Activated T-cell treated with anti-CD3 and anti-CD28 coated beads, Interleukin-2, amount 50 U/mL, for 72 hours (primary cell): ENCODE data around the gene RPL3. TPM values are rescaled to one million over a fixed set of nuclear protein-coding genes. Genes with fewer than 3 reads are reported as not detected.

ENCODE experiments used
- ATAC-seq, 2 donors: fragments of 150-1000 bp; cut with Tn5 transposase; replicated peaks in 1 of 2; 2 replicates each; pipeline ENCODE4 v1.10.0; 2021; ENCODE audit warnings: moderate library complexity in 2 of 2, mild to moderate bottlenecking in 1 of 2
- DNase-seq, 2 donors: peaks; one replicate each; pipeline ENCODE4 v3.0.0; 2021 to 2022; ENCODE audit warnings: mixed read lengths in 1 of 2
- H3K27ac Mint-ChIP-seq: one replicate; pipeline ENCODE4 v1.8.0; 2022; ENCODE audit warnings: mild to moderate bottlenecking, moderate library complexity, mixed read lengths
- H3K27me3 Mint-ChIP-seq: one replicate; pipeline ENCODE4 v1.8.0; 2022; ENCODE audit warnings: low read depth, mixed read lengths
- H3K36me3 Mint-ChIP-seq, 2 donors: one replicate each; pipeline ENCODE4 v1.8.0; 2022; ENCODE audit warnings: mixed read lengths in 2 of 2, mild to moderate bottlenecking in 1 of 2; ENCODE audit not compliant: insufficient read depth in 2 of 2
- H3K4me1 Mint-ChIP-seq: one replicate; pipeline ENCODE4 v1.8.0; 2022; ENCODE audit warnings: low read depth, mixed read lengths
- H3K4me3 Mint-ChIP-seq, 2 donors: one replicate each; pipeline ENCODE4 v1.8.0; 2022; ENCODE audit warnings: mild to moderate bottlenecking in 2 of 2, mixed read lengths in 2 of 2, moderate library complexity in 2 of 2
- H3K9me3 Mint-ChIP-seq, 2 donors: one replicate each; pipeline ENCODE4 v1.8.0; 2022; ENCODE audit warnings: mixed read lengths in 2 of 2
- total RNA-seq, 2 donors: library from RNA; stranded (reverse); gene quantifications; one replicate each; pipeline ENCODE4 v1.2.3, GENCODE V29; 2022

Gene RPL3
- total RNA-seq, 2 donors from 2014 or later: 3,380 to 3,455 TPM

- Mint-ChIP-seq H3K4me1 (peaks cover 25% of the 10 kb centered on the region), H3K36me3 (peaks cover 8 to 21% of the 10 kb centered on the region in 2 donors), H3K27me3 (no peaks in the 10 kb centered on the region), H3K4me3 (no peak overlapping the region), H3K27ac (peak overlapping the region; percentile 16), H3K9me3 (no peaks in the 10 kb centered on the region)
- peak in 1 of 2 donors; percentile 35 for DNase-seq
- peak; percentile 1 to 6 for ATAC-seq
Measured at GRCh38 chr22:39309881-39310714, 9.3 kb downstream of the RPL3 start.

GRCh38 chr22:39309364-39309861 is 10.0 kb downstream of the RPL3 start:
- ATAC-seq: peak in 1 of 2 donors; percentile 20
- Mint-ChIP-seq H3K9me3 (no peaks in the 10 kb centered on the region), H3K4me3 (no peak overlapping the region), H3K27ac (no peak overlapping the region), H3K36me3 (peaks cover 4 to 15% of the 10 kb centered on the region in 2 donors), H3K4me1 (peaks cover 25% of the 10 kb centered on the region), H3K27me3 (no peaks in the 10 kb centered on the region)
- peak in 1 of 2 donors; percentile 48 for DNase-seq

- peak overlapping the region; percentile 28 for H3K27ac Mint-ChIP-seq
- H3K4me1 Mint-ChIP-seq: peaks cover 24% of the 10 kb centered on the region
- H3K4me3 Mint-ChIP-seq: no peak overlapping the region
- ATAC-seq (peak in 1 of 2 donors; percentile 5), DNase-seq (peak in 1 of 2 donors; percentile 34)
- no peaks in the 10 kb centered on the region for H3K27me3 Mint-ChIP-seq
- H3K9me3 Mint-ChIP-seq: no peaks in the 10 kb centered on the region
- H3K36me3 Mint-ChIP-seq: peaks cover 4 to 14% of the 10 kb centered on the region in 2 donors
Measured at GRCh38 chr22:39308614-39309363, 10.6 kb downstream of the RPL3 start.

- peaks cover 0 to 2% of the 10 kb centered on the region in 2 donors for H3K36me3 Mint-ChIP-seq
- no peak overlapping the region for H3K4me3 Mint-ChIP-seq
- H3K27ac Mint-ChIP-seq: peak overlapping the region; percentile 0
- DNase-seq (peak; percentile 66), ATAC-seq (peak; percentile 19 to 46)
- no peaks in the 10 kb centered on the region for H3K9me3 Mint-ChIP-seq
- no peaks in the 10 kb centered on the region for H3K27me3 Mint-ChIP-seq
- H3K4me1 Mint-ChIP-seq: peaks cover 16% of the 10 kb centered on the region
Measured at GRCh38 chr22:39306456-39307361, 12.7 kb downstream of the RPL3 start.

GRCh38 chr22:39303892-39304671 is 15.3 kb downstream of the RPL3 start:
- no peak for ATAC-seq
- H3K9me3 Mint-ChIP-seq: no peaks in the 10 kb centered on the region
- DNase-seq: no peak
- no peaks in the 10 kb centered on the region for H3K36me3 Mint-ChIP-seq
- no peak overlapping the region for H3K4me3 Mint-ChIP-seq
- H3K4me1 Mint-ChIP-seq: peaks cover 15% of the 10 kb centered on the region
- H3K27ac Mint-ChIP-seq: no peak overlapping the region
- H3K27me3 Mint-ChIP-seq: peaks cover 20% of the 10 kb centered on the region

DNA sequence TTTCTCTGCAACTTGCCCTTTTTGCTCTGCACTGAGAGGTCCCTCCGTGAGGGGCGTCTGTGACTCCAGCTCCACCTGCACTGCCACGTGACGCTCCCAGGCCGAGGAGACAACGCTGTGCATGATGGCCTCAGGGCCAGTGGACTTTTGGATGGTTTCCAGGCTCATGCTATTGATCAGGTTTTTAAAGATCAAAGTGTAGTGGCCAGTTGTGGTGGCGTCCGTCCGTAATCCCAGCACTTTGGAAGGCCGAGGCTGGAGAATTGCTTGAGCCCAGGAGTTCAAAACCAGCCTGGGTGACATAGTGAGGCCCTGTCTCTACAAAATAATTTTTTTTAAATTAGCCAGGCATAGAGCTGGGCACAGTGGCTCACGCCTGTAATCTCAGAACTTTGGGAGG is 16.1 kb downstream of the RPL3 start:
- H3K4me1 Mint-ChIP-seq: peaks cover 9% of the 10 kb centered on the region
- ATAC-seq (no peak), DNase-seq (no peak)
- H3K27ac Mint-ChIP-seq: no peak overlapping the region
- H3K4me3 Mint-ChIP-seq: no peak overlapping the region
- H3K36me3 Mint-ChIP-seq: no peaks in the 10 kb centered on the region
- peaks cover 21% of the 10 kb centered on the region for H3K27me3 Mint-ChIP-seq
- no peaks in the 10 kb centered on the region for H3K9me3 Mint-ChIP-seq

DNA sequence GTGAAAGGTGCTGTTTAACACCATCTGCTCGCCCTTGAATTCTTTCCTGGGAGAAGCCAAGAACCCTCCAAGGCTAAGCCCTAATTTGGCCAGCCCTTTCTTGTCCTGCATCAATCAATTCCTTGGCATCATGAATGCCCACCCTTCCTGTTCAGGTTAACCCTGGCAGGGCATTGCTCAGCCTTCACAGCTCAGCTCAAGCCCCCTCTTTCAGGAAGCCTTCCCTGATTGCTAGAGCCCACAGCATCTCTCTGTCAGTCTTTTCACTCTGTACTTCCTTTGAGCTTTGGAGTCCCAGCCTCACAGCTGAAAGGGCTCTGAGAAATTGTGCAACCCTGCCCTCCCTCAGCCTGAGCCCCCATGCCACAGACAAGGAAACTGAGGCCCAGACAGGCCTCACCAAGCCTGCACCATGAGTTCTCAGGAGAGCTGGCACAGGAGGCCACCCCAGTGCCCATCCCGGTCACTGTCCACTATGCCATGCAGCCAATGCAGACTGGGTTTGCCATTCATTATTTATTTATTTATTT is 16.9 kb downstream of the RPL3 start:
- Mint-ChIP-seq H3K4me1 (peaks cover 9% of the 10 kb centered on the region), H3K27me3 (peaks cover 28% of the 10 kb centered on the region), H3K27ac (no peak overlapping the region), H3K36me3 (no peaks in the 10 kb centered on the region), H3K9me3 (no peaks in the 10 kb centered on the region), H3K4me3 (no peak overlapping the region)
- DNase-seq: no peak
- ATAC-seq: no peak

DNA sequence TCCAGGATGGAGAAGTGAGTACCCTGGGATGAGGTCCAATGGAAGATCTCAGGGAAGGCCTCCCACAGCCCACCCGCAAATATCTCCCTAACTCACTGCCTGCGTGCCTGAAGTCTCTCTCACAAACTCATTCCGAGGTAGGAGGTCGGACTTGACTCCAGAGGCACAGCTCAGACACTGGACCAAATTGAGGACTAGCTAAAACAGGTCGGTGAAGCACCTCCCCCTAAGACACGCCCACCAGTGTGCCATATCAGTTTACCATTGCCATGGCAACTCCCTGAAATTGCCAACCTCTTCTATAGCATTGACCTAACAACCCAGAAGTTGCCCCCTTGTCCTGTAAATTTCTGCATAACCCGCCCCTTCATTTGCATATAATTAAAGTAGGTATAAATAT is 17.5 kb downstream of the RPL3 start:
- ATAC-seq (no peak), DNase-seq (no peak)
- Mint-ChIP-seq H3K9me3 (no peaks in the 10 kb centered on the region), H3K4me1 (peaks cover 9% of the 10 kb centered on the region), H3K36me3 (no peaks in the 10 kb centered on the region), H3K27ac (no peak overlapping the region), H3K4me3 (no peak overlapping the region), H3K27me3 (peaks cover 28% of the 10 kb centered on the region)

DNA sequence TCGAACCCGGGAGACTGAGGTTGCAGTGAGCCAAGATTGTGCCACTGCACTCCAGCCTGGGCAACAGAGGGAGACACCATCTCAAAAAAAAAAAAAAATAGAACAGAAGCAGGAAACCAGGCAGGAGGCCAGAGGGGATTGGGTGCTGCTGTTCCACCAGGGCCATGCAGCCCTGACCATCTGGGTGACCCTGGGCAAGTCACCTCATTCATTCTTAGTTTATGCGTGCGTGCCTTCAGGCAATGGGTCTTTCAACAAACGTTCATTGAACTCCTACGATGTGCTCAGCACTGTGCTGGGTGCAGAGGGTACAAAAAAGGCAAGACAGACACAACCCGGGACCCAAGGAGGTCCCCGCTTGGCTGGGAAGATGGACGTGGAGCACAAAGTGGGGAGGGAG is 18.3 kb downstream of the RPL3 start:
- no peak overlapping the region for H3K27ac Mint-ChIP-seq

GRCh38 chr22:39300186-39300830 is 19.1 kb downstream of the RPL3 start:
- H3K27ac Mint-ChIP-seq: no peak overlapping the region

More for the DNA sequence above, 18.3 kb downstream of the RPL3 start:
- Mint-ChIP-seq H3K27me3 (peaks cover 33% of the 10 kb centered on the region), H3K9me3 (no peaks in the 10 kb centered on the region), H3K4me3 (no peak overlapping the region), H3K36me3 (no peaks in the 10 kb centered on the region), H3K4me1 (peaks cover 9% of the 10 kb centered on the region)
- ATAC-seq (no peak), DNase-seq (no peak)

GRCh38 chr22:39299829-39300178 is 19.6 kb downstream of the RPL3 start:
- ATAC-seq (no peak), DNase-seq (no peak)
- Mint-ChIP-seq H3K9me3 (no peaks in the 10 kb centered on the region), H3K27me3 (peaks cover 33% of the 10 kb centered on the region), H3K36me3 (no peaks in the 10 kb centered on the region), H3K4me1 (peaks cover 9% of the 10 kb centered on the region), H3K27ac (no peak overlapping the region), H3K4me3 (no peak overlapping the region)

More at GRCh38 chr22:39300186-39300830, 19.1 kb downstream of the RPL3 start:
- no peak for DNase-seq
- Mint-ChIP-seq H3K4me3 (no peak overlapping the region), H3K4me1 (peaks cover 9% of the 10 kb centered on the region), H3K9me3 (no peaks in the 10 kb centered on the region), H3K27me3 (peaks cover 33% of the 10 kb centered on the region), H3K36me3 (no peaks in the 10 kb centered on the region)
- ATAC-seq: no peak
